AG10803 (cell line): Measurements from ENCODE around the gene TSPEAR.
A peak's percentile ranks its signal among the peaks of the same experiment; 100 is the strongest.

ENCODE experiments used
- DNase-seq: peaks from one replicate; pipeline ENCODE4 v3.0.0; 2010; ENCODE audit warnings: low read depth
- H3K4me3 ChIP-seq: 2 replicates; pipeline ENCODE4 v1.5.1; 2011; ENCODE audit warnings: mild to moderate bottlenecking, low read length, control low read depth
- TF ChIP-seq, protein P1 (sequence below): conservative IDR thresholded peaks from 2 replicates; pipeline ENCODE4 v1.5.1; 2011; ENCODE audit warnings: mild to moderate bottlenecking, low read length, control low read depth, inconsistent platforms

Gene TSPEAR

GRCh38 chr21:44734026-44734745, 22.8 kb upstream of the TSPEAR start:
- H3K4me3 ChIP-seq, result no peak overlapping the region
- TF ChIP-seq, protein P1, sequence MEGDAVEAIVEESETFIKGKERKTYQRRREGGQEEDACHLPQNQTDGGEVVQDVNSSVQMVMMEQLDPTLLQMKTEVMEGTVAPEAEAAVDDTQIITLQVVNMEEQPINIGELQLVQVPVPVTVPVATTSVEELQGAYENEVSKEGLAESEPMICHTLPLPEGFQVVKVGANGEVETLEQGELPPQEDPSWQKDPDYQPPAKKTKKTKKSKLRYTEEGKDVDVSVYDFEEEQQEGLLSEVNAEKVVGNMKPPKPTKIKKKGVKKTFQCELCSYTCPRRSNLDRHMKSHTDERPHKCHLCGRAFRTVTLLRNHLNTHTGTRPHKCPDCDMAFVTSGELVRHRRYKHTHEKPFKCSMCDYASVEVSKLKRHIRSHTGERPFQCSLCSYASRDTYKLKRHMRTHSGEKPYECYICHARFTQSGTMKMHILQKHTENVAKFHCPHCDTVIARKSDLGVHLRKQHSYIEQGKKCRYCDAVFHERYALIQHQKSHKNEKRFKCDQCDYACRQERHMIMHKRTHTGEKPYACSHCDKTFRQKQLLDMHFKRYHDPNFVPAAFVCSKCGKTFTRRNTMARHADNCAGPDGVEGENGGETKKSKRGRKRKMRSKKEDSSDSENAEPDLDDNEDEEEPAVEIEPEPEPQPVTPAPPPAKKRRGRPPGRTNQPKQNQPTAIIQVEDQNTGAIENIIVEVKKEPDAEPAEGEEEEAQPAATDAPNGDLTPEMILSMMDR, result no peak
- DNase-seq, result peak; percentile 25

DNA sequence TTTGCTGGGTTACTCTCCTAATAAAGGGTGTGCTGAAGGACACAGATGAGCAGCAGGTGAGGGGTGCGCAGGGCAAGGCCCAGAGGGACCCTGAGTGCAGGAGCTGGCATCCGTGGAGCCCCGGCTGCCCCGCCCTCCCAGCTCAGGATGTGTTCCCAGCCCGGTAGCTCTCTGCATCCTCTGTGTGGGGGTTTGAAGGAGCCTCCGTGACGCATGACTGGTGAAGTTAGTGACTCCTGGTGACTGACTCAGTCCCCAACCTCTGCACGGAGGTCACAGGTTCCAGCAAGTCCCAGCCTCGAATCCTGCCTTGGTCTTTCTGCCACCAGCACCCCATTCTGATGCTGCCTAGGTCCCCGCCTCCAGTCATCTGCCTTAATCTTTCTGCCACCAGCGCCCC, 21.6 kb upstream of the TSPEAR start:
- no peak overlapping the region for H3K4me3 ChIP-seq
- TF ChIP-seq, protein P1, result no peak
- DNase-seq, result no peak

- no peak for DNase-seq
- H3K4me3 ChIP-seq, result no peak overlapping the region
- TF ChIP-seq, protein P1, result no peak
These were observed 20.9 kb upstream of the TSPEAR start for GRCh38 chr21:44732263-44732662.

DNA sequence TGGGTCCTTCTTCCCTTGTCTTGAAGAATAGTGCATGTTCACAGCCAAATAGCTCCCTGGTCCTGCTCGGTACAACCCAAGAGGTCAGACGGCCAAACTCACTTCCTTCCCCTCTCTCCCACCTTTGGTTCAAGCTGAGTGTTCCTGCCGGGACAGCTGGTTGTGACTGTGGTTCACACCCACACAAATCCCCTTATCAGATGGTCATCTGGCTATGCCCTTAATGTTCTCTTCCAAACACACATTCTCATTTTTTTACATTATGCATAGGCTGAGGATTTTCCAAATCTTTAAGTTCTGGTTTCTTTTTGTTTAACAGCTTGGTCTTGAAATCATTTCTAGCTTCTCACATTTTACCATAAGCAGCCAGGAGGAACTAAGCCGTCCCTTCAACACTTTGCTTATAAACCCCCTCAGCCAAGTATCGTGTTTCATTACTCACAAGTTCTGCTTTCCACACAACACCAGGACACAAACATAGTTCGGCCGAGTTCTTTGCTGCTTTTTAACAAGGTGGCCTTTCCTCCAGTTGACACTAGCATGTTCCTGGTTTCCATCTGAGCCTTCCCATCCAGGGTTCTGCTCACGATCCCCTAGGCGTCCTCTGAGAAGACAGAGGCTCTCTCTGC, 19.7 kb upstream of the TSPEAR start:
- TF ChIP-seq, protein P1, result no peak
- H3K4me3 ChIP-seq, result no peak overlapping the region
- no peak for DNase-seq

DNA sequence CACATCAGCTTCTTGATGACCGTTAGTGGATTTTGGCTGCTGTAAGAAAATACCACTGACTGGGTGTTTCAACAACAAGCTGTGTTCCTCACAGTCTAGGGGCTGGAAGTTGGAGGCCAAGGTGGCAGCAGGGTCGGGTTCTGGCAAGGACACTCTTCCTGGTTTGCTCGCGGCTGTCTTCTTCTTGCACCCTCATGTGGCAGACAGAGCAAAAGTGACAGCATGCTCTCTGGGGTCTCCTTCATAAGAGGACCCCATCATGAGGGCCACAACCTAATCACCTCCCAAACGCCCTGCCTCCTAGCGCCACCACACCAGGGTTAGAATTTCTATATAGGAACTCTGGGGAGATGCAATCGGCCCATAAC, 18.6 kb upstream of the TSPEAR start:
- no peak overlapping the region for H3K4me3 ChIP-seq
- DNase-seq, result no peak
- TF ChIP-seq, protein P1, result no peak

DNA sequence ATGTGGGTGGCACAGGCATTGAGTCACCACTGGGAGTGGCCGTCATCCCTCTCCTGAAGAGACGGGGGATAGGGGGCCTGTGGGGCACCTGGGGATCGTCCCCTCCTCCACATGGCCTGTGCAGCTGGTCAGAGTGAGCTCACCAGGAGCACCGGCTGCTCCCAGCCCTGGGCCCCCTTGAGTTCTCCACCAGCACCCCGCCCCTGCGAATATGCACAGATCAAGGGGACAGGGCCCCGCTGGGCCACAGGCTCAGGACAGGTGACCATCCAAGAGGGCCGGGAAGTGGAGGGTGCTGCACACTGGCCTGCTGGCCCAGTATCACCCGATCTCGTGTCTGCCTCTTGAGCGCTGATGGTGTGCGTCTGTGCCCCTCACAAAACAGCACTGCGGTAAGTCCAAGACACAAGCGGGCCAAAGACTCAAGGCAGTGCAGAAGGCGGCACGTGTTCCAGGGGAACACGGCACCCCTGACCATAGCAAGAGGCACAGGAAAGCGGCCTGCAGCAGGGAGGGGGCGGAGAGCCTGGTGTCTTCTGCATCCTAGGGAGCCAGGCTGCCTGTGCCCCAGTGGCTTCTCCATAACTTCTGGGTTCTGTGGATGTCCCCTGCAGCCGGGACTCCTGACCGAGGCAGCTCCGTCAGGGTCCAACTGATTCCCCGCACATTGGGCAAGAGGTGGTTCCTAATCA, 18.1 kb upstream of the TSPEAR start:
- TF ChIP-seq, protein P1, result no peak
- no peak for DNase-seq
- no peak overlapping the region for H3K4me3 ChIP-seq

DNA sequence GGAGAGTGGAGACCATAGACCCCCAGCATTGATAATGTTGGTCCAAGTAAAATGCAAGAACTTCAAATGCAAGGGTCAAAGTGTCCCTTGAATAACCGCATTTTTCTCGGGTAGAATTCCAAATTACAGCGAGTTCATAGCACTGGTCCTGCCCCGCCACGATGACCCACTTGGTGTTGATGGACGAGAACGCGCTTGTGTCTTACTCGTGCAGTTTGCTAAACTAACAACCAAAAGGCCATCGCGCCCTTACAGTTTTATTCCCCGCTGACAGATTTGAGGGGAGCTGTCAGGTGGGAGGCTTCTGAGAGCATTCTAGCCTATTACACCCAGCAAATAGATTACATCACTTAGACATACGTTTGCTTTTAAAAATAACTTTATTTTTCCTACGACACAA, 17.3 kb upstream of the TSPEAR start:
- no peak overlapping the region for H3K4me3 ChIP-seq
- TF ChIP-seq, protein P1, result no peak
- DNase-seq, result no peak
